GM10248 (cell line): ENCODE data around the gene TRIM54.

Experiments used
- CTCF ChIA-PET: fragments of 300-600 bp; sonication (Branson Sonifier 250); formaldehyde crosslinking; extraction: SDS; loops from one replicate; lab custom pipeline; 2021; ENCODE audit warnings: antibody characterized with exemption; lab: Yijun Ruan, JAX
- POLR2A ChIA-PET: fragments of 350-650 bp; sonication (Branson Sonifier 250); formaldehyde crosslinking; extraction: SDS; loops from one replicate; lab custom pipeline; 2020; ENCODE audit warnings: antibody characterized with exemption; lab: Yijun Ruan, JAX
- DNase-seq: peaks from one replicate; pipeline ENCODE4 v3.0.0; 2012; ENCODE audit errors: extremely low spot score
- TF ChIP-seq, protein P1 (sequence below): IDR thresholded peaks from 2 replicates; pipeline ENCODE4 v1.5.1; 2012; ENCODE audit warnings: mild to moderate bottlenecking, low read depth; ENCODE audit errors: extremely low read depth, missing control alignments, control extremely low read depth

Gene TRIM54

DNA sequence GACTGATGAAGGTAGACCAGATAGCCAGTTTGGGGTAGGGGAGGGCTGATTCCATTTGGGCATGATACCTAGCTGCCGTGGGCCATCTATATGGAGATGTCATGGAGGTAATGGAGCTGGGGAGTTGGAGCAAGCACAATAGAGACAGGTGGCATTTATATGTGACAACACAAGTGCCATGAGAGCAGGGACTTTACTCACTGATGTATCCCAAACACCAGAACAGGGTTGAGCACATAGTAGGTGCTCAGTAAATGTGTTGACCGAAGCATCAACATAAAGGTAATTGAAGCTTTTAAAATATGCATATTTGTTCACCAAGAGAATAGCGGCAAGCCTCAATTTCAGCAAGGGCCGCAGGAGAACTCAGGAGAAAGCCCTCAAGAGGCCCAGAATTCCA is 34.3 kb upstream of the TRIM54 start:
- TF ChIP-seq, protein P1, sequence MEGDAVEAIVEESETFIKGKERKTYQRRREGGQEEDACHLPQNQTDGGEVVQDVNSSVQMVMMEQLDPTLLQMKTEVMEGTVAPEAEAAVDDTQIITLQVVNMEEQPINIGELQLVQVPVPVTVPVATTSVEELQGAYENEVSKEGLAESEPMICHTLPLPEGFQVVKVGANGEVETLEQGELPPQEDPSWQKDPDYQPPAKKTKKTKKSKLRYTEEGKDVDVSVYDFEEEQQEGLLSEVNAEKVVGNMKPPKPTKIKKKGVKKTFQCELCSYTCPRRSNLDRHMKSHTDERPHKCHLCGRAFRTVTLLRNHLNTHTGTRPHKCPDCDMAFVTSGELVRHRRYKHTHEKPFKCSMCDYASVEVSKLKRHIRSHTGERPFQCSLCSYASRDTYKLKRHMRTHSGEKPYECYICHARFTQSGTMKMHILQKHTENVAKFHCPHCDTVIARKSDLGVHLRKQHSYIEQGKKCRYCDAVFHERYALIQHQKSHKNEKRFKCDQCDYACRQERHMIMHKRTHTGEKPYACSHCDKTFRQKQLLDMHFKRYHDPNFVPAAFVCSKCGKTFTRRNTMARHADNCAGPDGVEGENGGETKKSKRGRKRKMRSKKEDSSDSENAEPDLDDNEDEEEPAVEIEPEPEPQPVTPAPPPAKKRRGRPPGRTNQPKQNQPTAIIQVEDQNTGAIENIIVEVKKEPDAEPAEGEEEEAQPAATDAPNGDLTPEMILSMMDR, result no peak
- DNase-seq, result no peak
- CTCF ChIA-PET, result interaction anchor here (1.1 to 5.1 kb wide), 5 partner anchors 33 to 286 kb away, joined by 3 to 77 read pairs (median 11); partner anchors contain the start of gene TRIM54
- POLR2A ChIA-PET, result no interaction called here

DNA sequence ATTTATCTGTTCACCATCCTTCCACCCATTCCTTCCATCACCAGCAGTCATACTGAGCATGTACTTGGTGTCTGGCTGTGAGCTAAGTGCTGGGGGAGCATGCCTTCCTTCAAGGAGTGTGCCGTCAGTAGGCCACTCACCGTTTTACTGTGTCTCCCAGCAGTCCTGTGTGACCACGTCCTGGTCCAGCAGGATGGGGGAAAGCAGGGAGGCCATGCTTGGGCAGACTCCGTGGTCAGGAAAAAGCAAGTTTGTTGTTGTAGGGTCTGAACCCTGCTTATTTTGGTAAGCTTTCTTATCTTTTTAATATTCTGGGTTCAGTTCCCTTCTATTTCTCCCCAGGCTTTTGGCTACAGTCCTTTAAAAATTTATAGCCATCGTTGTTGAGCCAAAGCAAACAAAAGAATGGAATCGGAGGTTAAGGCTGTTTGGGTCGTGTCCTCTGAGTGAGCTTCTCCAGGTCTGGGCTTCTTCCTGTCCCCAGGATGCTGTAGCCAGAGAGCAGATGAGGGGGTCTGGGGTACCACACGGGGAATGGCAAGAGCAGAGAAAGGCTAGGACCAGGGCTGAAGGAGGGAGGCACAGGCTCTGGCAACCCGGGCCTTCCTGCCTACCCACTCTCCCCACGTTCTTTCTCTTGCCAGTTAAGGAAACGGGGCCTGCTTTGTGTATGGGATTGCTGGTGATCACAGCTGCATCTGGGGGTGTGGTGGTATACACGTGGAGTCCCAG is 32.9 kb upstream of the TRIM54 start:
- TF ChIP-seq, protein P1, result no peak
- CTCF ChIA-PET, result interaction anchor here (0.8 to 5.1 kb wide), 15 partner anchors 9 to 306 kb away, joined by 3 to 77 read pairs (median 4); partner anchors contain the start of gene TRIM54
- DNase-seq, result no peak
- POLR2A ChIA-PET, result interaction anchor here (0.8 kb wide), 1 partner anchor 10 kb away, joined by 4 read pairs; no protein-coding TSS in a partner anchor

DNA sequence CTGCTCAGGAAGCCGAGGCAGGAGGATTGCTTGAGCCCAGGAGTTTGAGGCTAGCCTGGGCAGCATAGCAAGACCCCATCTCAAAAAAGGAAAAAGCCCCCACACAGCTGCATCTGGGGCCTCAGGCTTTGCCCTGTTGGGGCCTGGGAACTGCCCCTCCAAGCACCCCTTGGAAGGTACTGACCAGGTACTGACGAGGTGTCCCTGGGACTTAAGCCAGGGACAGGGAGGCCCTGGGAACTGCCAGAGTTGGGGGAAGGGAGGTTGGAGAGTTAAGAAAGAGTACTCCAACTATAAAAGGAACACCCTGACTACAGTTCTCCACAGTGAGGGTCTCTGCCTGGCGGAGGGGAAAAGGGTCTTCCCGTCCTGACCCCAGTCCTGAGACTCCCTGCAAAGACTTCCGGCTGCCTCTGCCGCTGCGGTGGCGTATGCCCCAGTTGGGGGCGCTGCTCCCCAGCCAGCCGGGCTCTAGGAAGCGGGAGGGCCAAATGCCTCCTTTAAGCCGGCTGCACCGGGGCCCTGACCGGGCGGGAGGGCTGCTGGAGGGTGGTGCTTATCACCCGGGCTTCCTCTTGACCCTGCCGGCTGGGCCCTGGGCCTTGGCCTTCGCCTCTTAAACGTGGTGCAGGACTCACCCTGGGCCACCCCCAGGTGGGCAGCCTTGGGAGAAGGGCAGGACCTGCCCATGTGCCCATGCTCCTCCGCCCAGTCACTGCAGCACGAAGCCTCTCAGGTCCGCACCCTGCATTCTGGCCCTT is 32.2 kb upstream of the TRIM54 start:
- TF ChIP-seq, protein P1, result peak; percentile 76
- DNase-seq, result peak; percentile 82
- ChIA-PET CTCF (interaction anchor here (0.7 to 5.1 kb wide), 15 partner anchors 10 to 288 kb away, joined by 3 to 77 read pairs (median 4); partner anchors contain the start of genes SLC30A3 and TRIM54), POLR2A (no interaction called here)

DNA sequence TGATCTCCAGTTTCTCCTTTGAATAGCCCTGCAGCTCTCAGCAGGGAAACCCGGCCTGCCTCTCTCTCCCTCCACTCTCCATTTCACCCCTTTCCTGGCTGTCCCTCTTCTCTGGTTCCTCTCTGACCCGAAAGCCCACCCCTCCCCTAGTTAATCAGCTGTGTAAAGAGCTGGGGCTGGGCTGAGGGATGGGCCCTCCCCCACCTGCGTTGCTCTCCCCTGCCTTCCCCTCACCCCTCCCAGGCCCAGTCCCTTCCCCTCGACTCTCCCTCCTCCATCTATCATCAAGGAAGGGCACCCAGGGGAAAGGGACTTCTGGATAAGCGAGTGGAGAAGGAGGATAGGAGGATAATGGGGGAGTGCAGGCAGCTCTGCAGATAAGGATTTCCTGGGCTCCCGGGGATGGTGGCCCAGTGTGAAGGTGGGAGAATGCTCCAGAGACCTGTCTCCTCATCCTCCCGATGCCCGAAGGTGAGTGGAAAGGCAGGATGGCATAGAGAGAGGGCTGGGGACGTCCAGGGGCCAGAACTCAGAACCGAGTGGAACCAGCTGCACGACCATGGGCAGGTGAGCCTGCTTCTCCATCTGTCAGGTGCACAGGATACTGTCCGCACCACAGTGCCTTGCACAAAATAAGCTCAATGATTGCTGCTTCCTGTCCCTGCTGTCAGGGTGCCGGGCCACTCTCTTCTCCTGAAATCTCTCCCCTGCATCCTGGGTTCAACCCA is 31.4 kb upstream of the TRIM54 start:
- ChIA-PET POLR2A (interaction anchor here (0.6 kb wide), 1 partner anchor 127 kb away, joined by 3 read pairs; the partner anchor contains the start of gene ABHD1), CTCF (interaction anchor here (0.7 to 5.1 kb wide), 12 partner anchors 9 to 70 kb away, joined by 3 to 77 read pairs (median 4); partner anchors contain the start of genes SLC30A3 and TRIM54)
- no peak for DNase-seq
- TF ChIP-seq, protein P1, result no peak

DNA sequence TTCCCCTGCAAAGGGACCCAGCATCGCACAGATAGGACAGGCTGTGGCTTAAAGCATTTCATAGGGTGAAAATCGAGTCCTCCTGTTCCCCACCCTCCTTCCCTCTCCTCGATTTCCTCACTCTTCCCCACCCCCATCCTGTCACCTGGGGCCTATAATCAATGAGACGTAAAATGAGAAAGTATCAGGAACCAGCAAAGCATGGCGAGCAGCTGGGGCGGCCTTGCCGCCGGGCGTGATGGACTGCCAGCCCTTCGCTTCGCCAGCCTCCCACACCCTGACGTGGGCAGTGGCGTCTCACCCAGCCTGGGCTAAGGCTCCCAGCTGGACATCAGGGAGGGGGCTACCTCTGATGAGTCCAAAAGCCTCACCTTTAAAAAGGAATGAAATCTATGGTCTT is 30.5 kb upstream of the TRIM54 start:
- DNase-seq, result no peak
- CTCF ChIA-PET, result interaction anchor here (1.0 to 5.1 kb wide), 11 partner anchors 8 to 69 kb away, joined by 3 to 77 read pairs (median 4); partner anchors contain the start of genes SLC30A3 and TRIM54
- POLR2A ChIA-PET, result interaction anchor here (0.6 to 0.7 kb wide), 2 partner anchors 128 kb away, joined by 3 read pairs; partner anchors contain the start of gene ABHD1
- TF ChIP-seq, protein P1, result no peak
